ENCODE measurements around the gene SLC16A2. TPM values are rescaled to one million over a fixed set of nuclear protein-coding genes. Genes with fewer than 3 reads are reported as not detected.

SLC16A2 gene
- total RNA-seq, 1 experiment from 2014 or later, result 0.32 TPM

GRCh38 chrX:74500555-74500954, 79.3 kb downstream of the SLC16A2 start:
- no peak for ATAC-seq
- no peaks in the 10 kb centered on the region for H3K27me3 ChIP-seq (ENCODE audit: insufficient read depth, low read length)
- RAD21 ChIA-PET (ENCODE audit: low non-redundant PET in 1 of 2, low total read pairs in 2 of 2, uncharacterized antibody in 2 of 2, unreplicated experiment in 2 of 2), result no interaction called here

GRCh38 chrX:74505437-74505836, 84.1 kb downstream of the SLC16A2 start:
- ATAC-seq, result no peak
- RAD21 ChIA-PET (ENCODE audit: low non-redundant PET in 1 of 2, low total read pairs in 2 of 2, uncharacterized antibody in 2 of 2, unreplicated experiment in 2 of 2), result no interaction called here

More at GRCh38 chrX:74500555-74500954, 79.3 kb downstream of the SLC16A2 start:
- no peak overlapping the region for H3K4me3 ChIP-seq (replicated peaks in 1 of 2; ENCODE audit: low read depth in 1 of 2, low read length in 2 of 2)
- H3K4me2 ChIP-seq (ENCODE audit: low read length), result no peak overlapping the region
- no peaks in the 10 kb centered on the region for H3K9me2 ChIP-seq (ENCODE audit: insufficient read depth)
- H3K4me1 ChIP-seq (ENCODE audit: control insufficient read depth in 1 of 2, insufficient read depth in 2 of 2, low read length in 2 of 2), result no peaks in the 10 kb centered on the region
- H3K79me2 ChIP-seq (ENCODE audit: insufficient read depth, low read length), result no peaks in the 10 kb centered on the region
- TF ChIP-seq ZFX (IDR thresholded peaks at IDR 0.05) (no peak), ZNF274 (IDR thresholded peaks at IDR 0.05; ENCODE audit: low read depth, low read length) (no peak), YY1 (IDR thresholded peaks at IDR 0.05; ENCODE audit: extremely low read depth, insufficient replicate concordance, low read depth, low read length) (no peak), CTCF (IDR thresholded peaks at IDR 0.05 in 2 of 3, conservative IDR thresholded peaks at IDR 0.05 in 1 of 3; ENCODE audit: borderline replicate concordance in 1 of 3, insufficient read depth in 1 of 3, low read depth in 2 of 3, low read length in 2 of 3) (no peak), SIN3A (IDR thresholded peaks at IDR 0.05; ENCODE audit: low read depth) (no peak), JUND (IDR thresholded peaks at IDR 0.05) (no peak)
- H3K36me3 ChIP-seq (ENCODE audit: control insufficient read depth in 1 of 2, insufficient read depth in 2 of 2, low read length in 2 of 2), result no peaks in the 10 kb centered on the region
- CTCF ChIA-PET, result no interaction called here
- no peak overlapping the region for H3K27ac ChIP-seq (ENCODE audit: low read depth, low read length)
- H3K9ac ChIP-seq (ENCODE audit: low read length), result no peak overlapping the region
- no peaks in the 10 kb centered on the region for H3K9me3 ChIP-seq (ENCODE audit: control insufficient read depth in 1 of 2, insufficient read depth in 1 of 2, low read depth in 1 of 2, low read length in 2 of 2)
- intact Hi-C loops (cut with micrococcal nuclease), result no loop called here
- H4K20me1 ChIP-seq (ENCODE audit: insufficient read depth), result no peaks in the 10 kb centered on the region
- no peak for DNase-seq (ENCODE audit: low read depth, low spot score)
- POLR2A ChIA-PET, result no interaction called here
- no peak overlapping the region for H2AFZ ChIP-seq (ENCODE audit: low read depth, low read length, poor library complexity, severe bottlenecking)
- no TSS peak for BruUV-seq (replicated peaks)

More at GRCh38 chrX:74505437-74505836, 84.1 kb downstream of the SLC16A2 start:
- intact Hi-C loops (cut with micrococcal nuclease), result no loop called here
- no peak for TF ChIP-seq MAX (IDR thresholded peaks at IDR 0.05)
- H3K27ac ChIP-seq (ENCODE audit: low read depth, low read length), result no peak overlapping the region
- no peaks in the 10 kb centered on the region for H3K9me3 ChIP-seq (ENCODE audit: control insufficient read depth in 1 of 2, insufficient read depth in 1 of 2, low read depth in 1 of 2, low read length in 2 of 2)
- H3K4me2 ChIP-seq (ENCODE audit: low read length), result no peak overlapping the region
- no peak overlapping the region for H2AFZ ChIP-seq (ENCODE audit: low read depth, low read length, poor library complexity, severe bottlenecking)
- H3K27me3 ChIP-seq (ENCODE audit: insufficient read depth, low read length), result no peaks in the 10 kb centered on the region
- BruUV-seq (replicated peaks), result no TSS peak
- no peaks in the 10 kb centered on the region for H3K4me1 ChIP-seq (ENCODE audit: control insufficient read depth in 1 of 2, insufficient read depth in 2 of 2, low read length in 2 of 2)
- no peaks in the 10 kb centered on the region for H3K9me2 ChIP-seq (ENCODE audit: insufficient read depth)
- no peak for DNase-seq (ENCODE audit: low read depth, low spot score)
- H3K79me2 ChIP-seq (ENCODE audit: insufficient read depth, low read length), result no peaks in the 10 kb centered on the region
- ChIA-PET POLR2A (no interaction called here), CTCF (no interaction called here)
- H3K4me3 ChIP-seq (replicated peaks in 1 of 2; ENCODE audit: low read depth in 1 of 2, low read length in 2 of 2), result no peak overlapping the region
- H4K20me1 ChIP-seq (ENCODE audit: insufficient read depth), result no peaks in the 10 kb centered on the region
- no peaks in the 10 kb centered on the region for H3K36me3 ChIP-seq (ENCODE audit: control insufficient read depth in 1 of 2, insufficient read depth in 2 of 2, low read length in 2 of 2)
- no peak overlapping the region for H3K9ac ChIP-seq (ENCODE audit: low read length)

Data from HCT116 (cell line).